H1 (cell line): ENCODE data around the gene CGAS. TPM values are rescaled to one million over a fixed set of nuclear protein-coding genes. Genes with fewer than 3 reads are reported as not detected.

Source experiments
- CTCF ChIA-PET: fragments of 300-600 bp; sonication (Branson Sonifier 250); formaldehyde crosslinking; loops from one replicate; lab custom pipeline; 2021; ENCODE audit not compliant: partially characterized antibody; lab: Charles Lee
- POLR2A ChIA-PET: fragments of 300-600 bp; sonication (Branson Sonifier 250); formaldehyde crosslinking; loops from one replicate; lab custom pipeline; 2021; ENCODE audit warnings: inconsistent platforms; ENCODE audit not compliant: partially characterized antibody; lab: Charles Lee
- DNase-seq, 2 experiments: peaks; one replicate each; pipeline versions ENCODE4 v3.0.0 to v3.0.0-alpha.2; 2010 to 2022; ENCODE audit warnings: low spot score in 2 of 2, low read depth in 1 of 2, mixed read lengths in 1 of 2
- FAIRE-seq: peaks from 2 replicates; lab custom pipeline; 2011; peaks lifted over from hg19 to GRCh38; lab: Jason Lieb, UNC
- H2AFZ ChIP-seq: 2 replicates; pipeline ENCODE4 v1.8.1; 2012; ENCODE audit warnings: low read length, inconsistent platforms
- H2AK5ac ChIP-seq: 2 replicates; pipeline ENCODE4 v1.6.1; 2013; ENCODE audit warnings: low read depth, low read length
- H2BK120ac ChIP-seq: replicated peaks from 2 replicates; pipeline ENCODE3; 2013; ENCODE audit warnings: low read depth, low read length, inconsistent platforms
- H2BK12ac ChIP-seq: 2 replicates; pipeline ENCODE4 v1.6.1; 2013; ENCODE audit warnings: low read depth, low read length
- H2BK15ac ChIP-seq: 2 replicates; pipeline ENCODE4 v1.6.1; 2013; ENCODE audit warnings: low read length
- H2BK20ac ChIP-seq: 2 replicates; pipeline ENCODE4 v1.6.1; 2013; ENCODE audit warnings: low read length
- H2BK5ac ChIP-seq: 2 replicates; pipeline ENCODE4 v1.6.1; 2013; ENCODE audit warnings: low read depth, low read length
- H3K14ac ChIP-seq: 2 replicates; pipeline ENCODE4 v1.6.1; 2013; ENCODE audit warnings: inconsistent platforms; ENCODE audit not compliant: insufficient read length
- H3K18ac ChIP-seq: 2 replicates; pipeline ENCODE4 v1.6.1; 2013; ENCODE audit warnings: low read length; ENCODE audit errors: extremely low read depth
- H3K23ac ChIP-seq: 2 replicates; pipeline ENCODE4 v1.6.1; 2013; ENCODE audit warnings: inconsistent platforms; ENCODE audit not compliant: insufficient read length
- H3K23me2 ChIP-seq: 2 replicates; pipeline ENCODE4 v1.6.1; 2013; ENCODE audit warnings: low read depth, low read length
- H3K27ac ChIP-seq: 2 replicates; pipeline ENCODE4 v1.6.1; 2011; ENCODE audit warnings: low read depth, low read length, inconsistent platforms
- H3K27me3 ChIP-seq, 4 experiments: replicated peaks in 1 of 4; 1 replicate in 1 of 4; 2 replicates in 3 of 4; pipeline versions ENCODE4 v1.6.1 to v1.8.1; 2011 to 2013; ENCODE audit warnings: low read length in 3 of 4, mild to moderate bottlenecking in 3 of 4, inconsistent platforms in 2 of 4, mixed read lengths in 2 of 4, moderate library complexity in 1 of 4; ENCODE audit not compliant: control insufficient read depth in 3 of 4, insufficient read depth in 3 of 4; ENCODE audit errors: extremely low read depth in 1 of 4
- H3K36me3 ChIP-seq, 4 experiments: 2 replicates each; pipeline versions ENCODE4 v1.6.1 to v1.8.1; 2011 to 2013; ENCODE audit warnings: mild to moderate bottlenecking in 4 of 4, low read length in 3 of 4, moderate library complexity in 2 of 4, control low read depth in 1 of 4, inconsistent platforms in 1 of 4; ENCODE audit not compliant: insufficient read depth in 4 of 4, control insufficient read depth in 2 of 4
- H3K4ac ChIP-seq: replicated peaks from 2 replicates; pipeline ENCODE3; 2013; ENCODE audit warnings: low read length, low read depth, mixed read lengths, inconsistent platforms; ENCODE audit not compliant: insufficient read length
- H3K4me1 ChIP-seq, 4 experiments: replicated peaks in 1 of 4; 1 replicate in 1 of 4; 2 replicates in 3 of 4; pipeline versions ENCODE4 v1.6.1 to v1.8.1; 2011 to 2013; ENCODE audit warnings: low read length in 3 of 4, inconsistent platforms in 2 of 4, mixed read lengths in 1 of 4; ENCODE audit not compliant: insufficient read depth in 4 of 4, control insufficient read depth in 3 of 4
- H3K4me2 ChIP-seq, 2 experiments: 2 replicates each; pipeline versions ENCODE4 v1.6.1 to v1.8.1; 2011 to 2013; ENCODE audit warnings: low read depth in 2 of 2, low read length in 2 of 2, control low read depth in 1 of 2, inconsistent platforms in 1 of 2, mild to moderate bottlenecking in 1 of 2; ENCODE audit not compliant: insufficient read depth in 1 of 2
- H3K4me3 ChIP-seq, 4 experiments: fragments of 200-600, 300-600 bp in 1 of 4; sonication (generic), shearing (Covaris generic), sonication (Bioruptor Twin) in 1 of 4; 2 replicates each; pipeline versions ENCODE4 v1.5.1 to v1.8.1; 2011 to 2016; ENCODE audit warnings: low read length in 4 of 4, low read depth in 3 of 4, control low read depth in 2 of 4, inconsistent platforms in 2 of 4, mild to moderate bottlenecking in 2 of 4, mixed read lengths in 1 of 4, moderate library complexity in 1 of 4; ENCODE audit not compliant: insufficient read depth in 2 of 4; ENCODE audit errors: extremely low read depth in 1 of 4
- H3K56ac ChIP-seq: replicated peaks from 2 replicates; pipeline ENCODE3; 2013; ENCODE audit warnings: low read depth, mild to moderate bottlenecking, mixed read lengths, low read length, inconsistent platforms; ENCODE audit not compliant: insufficient read length
- H3K79me1 ChIP-seq: 2 replicates; pipeline ENCODE4 v1.6.1; 2013; ENCODE audit warnings: low read depth, low read length, control low read depth
- H3K79me2 ChIP-seq, 2 experiments: 2 replicates each; pipeline versions ENCODE4 v1.6.1 to v1.8.1; 2012 to 2013; ENCODE audit warnings: low read length in 2 of 2, mild to moderate bottlenecking in 2 of 2, inconsistent platforms in 1 of 2; ENCODE audit not compliant: insufficient read depth in 2 of 2, control insufficient read depth in 1 of 2
- H3K9ac ChIP-seq, 4 experiments: replicated peaks in 1 of 4; 1 replicate in 1 of 4; 2 replicates in 3 of 4; pipeline versions ENCODE4 v1.6.1 to v1.8.1; 2011 to 2013; ENCODE audit warnings: low read depth in 3 of 4, low read length in 3 of 4, control low read depth in 2 of 4, mild to moderate bottlenecking in 2 of 4, moderate library complexity in 2 of 4, inconsistent platforms in 1 of 4; ENCODE audit errors: extremely low read depth in 1 of 4
- H3K9me3 ChIP-seq, 2 experiments: 2 replicates each; pipeline versions ENCODE4 v1.6.1 to v1.8.1; 2012 to 2013; ENCODE audit warnings: mild to moderate bottlenecking in 2 of 2, moderate library complexity in 2 of 2, control low read depth in 1 of 2, inconsistent platforms in 1 of 2, low read depth in 1 of 2, low read length in 1 of 2, mixed read lengths in 1 of 2; ENCODE audit not compliant: insufficient read depth in 2 of 2
- H4K20me1 ChIP-seq, 2 experiments: replicated peaks in 1 of 2; 2 replicates each; pipeline versions ENCODE3 to v1.8.1; 2011 to 2013; ENCODE audit warnings: inconsistent platforms in 2 of 2, low read length in 2 of 2, mild to moderate bottlenecking in 1 of 2; ENCODE audit not compliant: insufficient read depth in 2 of 2, control insufficient read depth in 1 of 2
- H4K5ac ChIP-seq: 2 replicates; pipeline ENCODE4 v1.6.1; 2013; ENCODE audit warnings: low read length, low read depth, mixed read lengths, inconsistent platforms; ENCODE audit not compliant: insufficient read length
- H4K8ac ChIP-seq: 2 replicates; pipeline ENCODE4 v1.8.0; 2013; ENCODE audit warnings: mild to moderate bottlenecking, moderate library complexity, low read length, inconsistent platforms; ENCODE audit not compliant: insufficient read depth; ENCODE audit errors: extremely low read depth
- H4K91ac ChIP-seq: replicated peaks from 2 replicates; pipeline ENCODE3; 2013; ENCODE audit warnings: low read length, mixed read lengths, inconsistent platforms; ENCODE audit not compliant: insufficient read length
- BACH1 ChIP-seq: IDR thresholded peaks from 2 replicates; pipeline ENCODE4 v1.6.1; 2012; ENCODE audit warnings: low read length, improper control_type of control experiment
- BCL11A ChIP-seq, 2 experiments: IDR thresholded peaks; one replicate each; pipeline ENCODE4 v1.6.1; 2011; ENCODE audit warnings: low read depth in 2 of 2, low read length in 2 of 2, mild to moderate bottlenecking in 2 of 2
- NANOG ChIP-seq: IDR thresholded peaks from 2 replicates; pipeline ENCODE4 v1.6.1; 2011; ENCODE audit warnings: low read length, low read depth, mild to moderate bottlenecking, inconsistent platforms; ENCODE audit not compliant: insufficient read depth, poor library complexity, severe bottlenecking
- SIN3A ChIP-seq, 2 experiments: IDR thresholded peaks in 1 of 2; conservative IDR thresholded peaks in 1 of 2; 2 replicates each; pipeline ENCODE4 v1.6.1; 2011 to 2012; ENCODE audit warnings: low read length in 2 of 2, improper control_type of control experiment in 1 of 2, low read depth in 1 of 2, mild to moderate bottlenecking in 1 of 2
- TCF12 ChIP-seq: IDR thresholded peaks from 2 replicates; pipeline ENCODE4 v1.6.1; 2011; ENCODE audit warnings: low read depth, mild to moderate bottlenecking, low read length
- YY1 ChIP-seq: IDR thresholded peaks from 2 replicates; pipeline ENCODE4 v1.6.1; 2011; ENCODE audit warnings: low read depth, mild to moderate bottlenecking, low read length
- WGBS, 2 experiments: shearing (Covaris generic) in 1 of 2; methylation state at CpG; one replicate each; pipeline versions ENCODE4 v1.1.6 to v1.1.7; 2013 to 2015; ENCODE audit warnings: low lambda C conversion rate in 2 of 2, mixed read lengths in 2 of 2, inconsistent platforms in 1 of 2, low coverage in 1 of 2, missing lambda C conversion rate in 1 of 2; ENCODE audit not compliant: insufficient replicate concordance in 2 of 2, insufficient coverage in 1 of 2, insufficient read length in 1 of 2; ENCODE audit errors: extremely low coverage in 1 of 2, missing lambda C conversion rate in 1 of 2; 5-methylcytosine and 5-hydroxymethylcytosine counted together
- polyA plus RNA-seq, 7 experiments: library from polyadenylated mRNA; depleted of rRNA in 3 of 7; stranded (reverse) in 5 of 7; unstranded in 2 of 7; fragments of >200 nt in 5 of 7; fragments of 200-250 nt in 2 of 7; gene quantifications; 1 replicate in 5 of 7; 2 replicates in 1 of 7; 4 replicates in 1 of 7; pipeline versions ENCODE4 v1.2.1 to v1.2.3, GENCODE V29; 2011 to 2013; ENCODE audit warnings: missing spikeins in 2 of 7, mixed read lengths in 2 of 7
- total RNA-seq: library from RNA; stranded (reverse); fragmentation: NEBNext Ultra II Directional; extraction: Animal tissue kit (Norgen Biotek cat#: 25700); gene quantifications from 2 replicates; pipeline ENCODE4 v1.2.1, GENCODE V29; 2021

CGAS gene
- total and polyA plus RNA-seq, 2 of the 8 experiments (the other 6 are each of a cell fraction or from before 2014, with no cell fraction given), result 2.1 to 6.3 TPM

- no peak for DNase-seq
Measured at GRCh38 chr6:73455865-73456629, 4.0 kb upstream of the CGAS start.

More at GRCh38 chr6:73455865-73456629, 4.0 kb upstream of the CGAS start:
- ChIA-PET POLR2A (no interaction called here), CTCF (no interaction called here)
- Histone ChIP-seq H3K9me3 (no peaks in the 10 kb centered on the region), H3K36me3 (no peaks in the 10 kb centered on the region), H3K9ac (no peak overlapping the region), H2BK15ac (no peak overlapping the region), H2AFZ (no peak overlapping the region), H3K23ac (no peak overlapping the region), H3K23me2 (no peaks in the 10 kb centered on the region; the same call in 1 of the 2 replicates), H3K4me2 (no peak overlapping the region), H4K8ac (no peak overlapping the region), H2BK20ac (no peak overlapping the region), H3K79me1 (no peaks in the 10 kb centered on the region), H3K4ac (no peak overlapping the region), H3K4me3 (no peak overlapping the region), H3K27ac (no peak overlapping the region), H4K20me1 (no peaks in the 10 kb centered on the region), H3K14ac (no peak overlapping the region), H4K91ac (no peak overlapping the region), H4K5ac (no peak overlapping the region), H2BK12ac (no peak overlapping the region), H3K79me2 (no peaks in the 10 kb centered on the region; a peak in 1 of 4 replicates), H3K27me3 (peaks cover 0 to 4% (median 2%) of the 10 kb centered on the region in 4 experiments; a peak in 4 of 7 replicates), H2AK5ac (no peak overlapping the region), H3K18ac (no peak overlapping the region), H3K56ac (no peak overlapping the region), H3K4me1 (peaks cover 0 to 2% (median under 1%) of the 10 kb centered on the region in 4 experiments; a peak in 2 of 7 replicates), H2BK120ac (no peak overlapping the region), H2BK5ac (no peak overlapping the region)
- TF ChIP-seq SIN3A (conservative IDR thresholded peaks at IDR 0.05 in 1 of 2, IDR thresholded peaks at IDR 0.05 in 1 of 2; ENCODE audit: low read depth in 1 of 2, low read length in 2 of 2), result no peak
- no peak for TF ChIP-seq TCF12
- TF ChIP-seq NANOG, result no peak
- no peak for TF ChIP-seq BCL11A (IDR thresholded peaks at IDR 0.05; ENCODE audit: low read depth in 2 of 2, low read length in 2 of 2)
- TF ChIP-seq BACH1, result no peak
- no peak for TF ChIP-seq YY1
- no peak for FAIRE-seq
- 91% methylated on average over 3 of the region's 3 CpGs; no CpG with 5 or more reads in 1 of the 2 experiments for WGBS, 2 experiments
